AG10803 (cell line): ENCODE results near the gene GPX7.

Source experiments
- DNase-seq: peaks from one replicate; pipeline ENCODE4 v3.0.0; 2010; ENCODE audit warnings: low read depth
- H3K4me3 ChIP-seq: 2 replicates; pipeline ENCODE4 v1.5.1; 2011; ENCODE audit warnings: mild to moderate bottlenecking, low read length, control low read depth
- TF ChIP-seq, protein P1 (sequence below): conservative IDR thresholded peaks from 2 replicates; pipeline ENCODE4 v1.5.1; 2011; ENCODE audit warnings: mild to moderate bottlenecking, low read length, control low read depth, inconsistent platforms

The GPX7 gene

DNA sequence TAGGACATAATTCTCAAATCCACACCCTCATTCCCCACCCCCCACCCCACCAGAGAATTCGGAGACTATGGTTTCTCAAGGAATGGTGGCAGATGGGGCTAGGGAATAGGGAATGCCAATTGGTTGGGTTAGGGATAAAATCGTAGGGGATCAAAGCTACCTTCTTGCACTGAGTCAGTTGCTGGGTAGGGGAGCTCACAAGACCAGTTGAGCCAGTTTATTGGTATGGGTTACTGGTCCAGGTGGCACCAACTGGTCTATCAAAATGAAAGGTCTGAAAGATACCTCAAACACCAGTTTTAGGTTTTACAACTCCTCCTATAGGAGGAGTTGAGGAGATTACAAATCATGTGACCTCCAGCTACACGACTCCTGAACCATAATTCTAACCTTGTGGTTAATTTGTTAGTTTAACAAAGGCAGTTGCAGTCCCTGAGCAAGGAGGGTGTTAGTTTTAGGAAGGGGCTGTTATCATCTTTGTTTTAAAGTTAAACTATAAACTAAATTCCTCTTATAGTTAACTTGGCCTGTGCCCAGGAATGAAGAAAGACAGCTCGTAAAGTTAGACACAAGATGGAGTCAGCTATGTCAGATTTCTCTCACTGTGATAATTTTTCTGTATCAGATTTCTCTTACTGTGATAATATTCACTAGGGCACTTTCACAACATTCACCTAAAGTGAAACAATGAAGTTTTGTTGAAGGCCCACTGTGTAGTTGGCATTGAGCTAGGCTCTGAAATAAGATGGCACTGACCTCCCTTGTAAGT lies 33.3 kb downstream of the GPX7 start:
- DNase-seq, result no peak
- H3K4me3 ChIP-seq, result no peak overlapping the region
- TF ChIP-seq, protein P1, sequence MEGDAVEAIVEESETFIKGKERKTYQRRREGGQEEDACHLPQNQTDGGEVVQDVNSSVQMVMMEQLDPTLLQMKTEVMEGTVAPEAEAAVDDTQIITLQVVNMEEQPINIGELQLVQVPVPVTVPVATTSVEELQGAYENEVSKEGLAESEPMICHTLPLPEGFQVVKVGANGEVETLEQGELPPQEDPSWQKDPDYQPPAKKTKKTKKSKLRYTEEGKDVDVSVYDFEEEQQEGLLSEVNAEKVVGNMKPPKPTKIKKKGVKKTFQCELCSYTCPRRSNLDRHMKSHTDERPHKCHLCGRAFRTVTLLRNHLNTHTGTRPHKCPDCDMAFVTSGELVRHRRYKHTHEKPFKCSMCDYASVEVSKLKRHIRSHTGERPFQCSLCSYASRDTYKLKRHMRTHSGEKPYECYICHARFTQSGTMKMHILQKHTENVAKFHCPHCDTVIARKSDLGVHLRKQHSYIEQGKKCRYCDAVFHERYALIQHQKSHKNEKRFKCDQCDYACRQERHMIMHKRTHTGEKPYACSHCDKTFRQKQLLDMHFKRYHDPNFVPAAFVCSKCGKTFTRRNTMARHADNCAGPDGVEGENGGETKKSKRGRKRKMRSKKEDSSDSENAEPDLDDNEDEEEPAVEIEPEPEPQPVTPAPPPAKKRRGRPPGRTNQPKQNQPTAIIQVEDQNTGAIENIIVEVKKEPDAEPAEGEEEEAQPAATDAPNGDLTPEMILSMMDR, result no peak

DNA sequence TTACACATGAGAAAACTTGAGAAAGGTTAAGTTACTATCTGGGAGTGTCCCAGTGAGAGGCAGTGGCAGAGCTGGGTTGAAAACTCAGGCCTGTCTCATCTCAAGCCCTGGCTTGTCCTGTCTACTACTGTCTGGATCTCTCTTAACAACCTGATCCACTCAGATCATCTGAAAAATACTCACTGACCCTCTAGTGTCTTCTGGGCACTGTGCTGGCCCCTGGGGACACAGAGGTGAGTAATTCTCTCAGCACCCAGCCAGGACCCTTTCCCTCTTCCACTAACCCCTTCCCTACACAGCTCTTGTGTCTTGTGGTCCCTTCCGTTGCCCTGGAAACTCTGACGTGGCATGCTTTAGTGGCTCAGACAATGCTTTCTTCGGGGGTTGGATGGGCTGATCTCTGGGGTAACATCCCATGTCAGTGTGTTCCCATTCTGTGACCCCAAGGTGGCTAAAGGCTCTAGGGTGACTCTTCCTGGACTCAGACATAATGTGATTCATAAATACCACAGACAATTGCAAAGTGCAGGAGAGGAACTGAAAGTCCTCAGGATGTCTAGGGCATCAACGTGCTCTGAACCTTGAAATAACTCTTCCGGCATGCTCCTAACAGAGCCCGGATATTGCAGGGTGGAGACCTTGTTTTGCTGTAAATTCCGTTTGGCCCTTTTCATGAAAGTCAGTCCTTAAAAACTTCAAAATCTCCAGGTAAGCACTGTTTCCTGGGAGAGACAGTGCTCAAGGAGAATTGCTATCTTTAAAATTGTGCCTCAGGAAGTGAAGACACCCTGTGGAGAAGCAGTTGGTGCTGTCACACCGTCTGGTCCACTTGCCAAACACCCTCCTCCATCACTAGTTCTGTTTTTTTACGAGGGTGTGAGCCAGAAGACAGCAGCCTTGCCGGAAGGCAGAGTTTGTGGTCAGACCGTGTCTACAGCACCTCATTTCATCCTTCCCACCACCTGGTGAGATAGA lies 34.8 kb downstream of the GPX7 start:
- no peak overlapping the region for H3K4me3 ChIP-seq
- no peak for DNase-seq
- TF ChIP-seq, protein P1, result no peak

DNA sequence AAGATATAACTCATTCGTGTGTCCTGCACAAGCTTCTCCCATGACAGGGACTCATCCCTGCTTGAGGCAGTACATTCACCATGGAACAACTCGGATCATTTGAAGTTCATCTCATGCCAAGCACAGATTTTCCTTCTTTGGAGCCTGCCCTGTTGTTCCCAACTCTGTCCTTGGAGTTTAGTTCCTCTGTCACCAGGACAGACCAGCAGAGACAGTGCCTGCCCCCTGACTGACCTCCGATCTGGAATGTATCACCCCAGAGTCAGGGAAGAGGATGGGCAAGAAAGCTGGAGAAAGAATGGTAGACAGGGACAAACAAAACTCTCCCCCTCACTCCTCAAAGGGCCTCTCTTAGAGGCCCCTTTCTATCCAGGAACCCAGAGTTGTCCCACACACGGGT lies 35.8 kb downstream of the GPX7 start:
- H3K4me3 ChIP-seq, result no peak overlapping the region
- TF ChIP-seq, protein P1, result no peak
- DNase-seq, result no peak

DNA sequence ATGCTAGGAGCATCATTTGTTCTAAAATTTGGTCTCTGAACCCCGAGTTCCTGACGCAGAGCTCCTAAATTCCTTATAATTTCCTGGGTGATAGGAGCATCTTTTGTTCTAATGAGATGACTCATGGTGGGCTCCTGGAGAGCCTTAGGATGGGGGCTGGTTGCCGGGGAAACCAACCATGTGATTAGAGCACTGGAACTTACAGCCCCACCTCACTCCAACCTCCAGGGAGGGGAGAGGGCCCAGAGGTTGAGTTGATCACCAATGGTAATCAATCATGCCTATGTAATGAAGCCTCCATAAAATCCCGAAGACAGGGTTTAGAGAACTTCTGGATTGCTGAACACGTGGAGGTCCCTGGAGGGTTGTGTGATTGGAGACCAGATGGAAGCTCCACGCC lies 38.5 kb downstream of the GPX7 start:
- TF ChIP-seq, protein P1, result no peak
- no peak for DNase-seq
- no peak overlapping the region for H3K4me3 ChIP-seq

DNA sequence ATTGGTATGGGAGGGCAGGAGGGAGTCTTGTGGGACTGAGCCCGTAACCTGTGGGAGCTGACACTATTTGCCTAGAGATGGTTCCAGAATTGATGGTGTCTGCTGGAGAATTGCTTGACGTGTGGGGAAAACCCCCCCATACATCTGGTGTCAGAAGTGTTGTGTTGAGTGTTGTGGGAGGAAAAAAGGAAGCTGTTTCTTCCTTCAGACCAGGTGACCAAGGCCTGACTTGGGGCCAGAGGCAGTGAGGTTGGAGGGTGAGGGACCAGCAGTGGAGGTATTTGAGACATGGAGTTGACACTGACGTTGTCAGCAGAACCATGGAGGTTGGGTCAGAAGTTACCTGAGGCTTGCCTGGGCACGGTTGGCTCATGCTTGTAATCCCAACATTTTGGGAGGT lies 39.1 kb downstream of the GPX7 start:
- H3K4me3 ChIP-seq, result no peak overlapping the region
- DNase-seq, result no peak
- TF ChIP-seq, protein P1, result no peak

DNA sequence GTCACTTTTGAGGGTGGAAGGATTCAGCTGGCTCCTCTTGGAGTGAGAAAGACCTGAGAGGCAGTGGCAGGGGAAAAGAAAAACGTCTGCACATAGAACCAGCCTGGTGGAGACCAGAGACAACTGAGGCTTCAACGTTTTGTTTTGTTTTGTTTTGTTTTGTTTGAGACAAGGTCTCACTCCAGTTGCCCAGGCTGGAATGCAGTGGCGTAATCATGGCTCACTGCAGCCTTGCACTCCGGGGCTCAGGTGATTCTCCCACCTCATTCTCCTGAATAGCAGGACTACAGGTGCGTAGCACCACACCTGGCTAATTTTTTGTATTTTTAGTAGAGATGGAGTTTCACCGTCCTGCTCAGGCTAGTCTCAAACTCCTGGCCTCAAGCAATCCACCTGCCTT lies 43.1 kb downstream of the GPX7 start:
- no peak overlapping the region for H3K4me3 ChIP-seq
- TF ChIP-seq, protein P1, result no peak
- DNase-seq, result no peak
